ENCODE measurements around the gene KY.

Gene KY

GRCh38 chr3:134667956-134668355, 17.1 kb upstream of the KY start:
- DNase-seq (ENCODE audit: low read depth) = no peak

- DNase-seq (ENCODE audit: low read depth) = no peak
These were observed 16.6 kb upstream of the KY start for GRCh38 chr3:134667406-134667805.

- DNase-seq (ENCODE audit: low read depth) = no peak
These were observed 16.1 kb upstream of the KY start for GRCh38 chr3:134666885-134667284.

- DNase-seq (ENCODE audit: low read depth) = peak; percentile 35
These were observed 15.6 kb upstream of the KY start for GRCh38 chr3:134666466-134666865.

GRCh38 chr3:134666052-134666451, 15.2 kb upstream of the KY start:
- DNase-seq (ENCODE audit: low read depth) = no peak

- no peak for DNase-seq (ENCODE audit: low read depth)
These were observed 14.4 kb upstream of the KY start for GRCh38 chr3:134665243-134665642.

DNA sequence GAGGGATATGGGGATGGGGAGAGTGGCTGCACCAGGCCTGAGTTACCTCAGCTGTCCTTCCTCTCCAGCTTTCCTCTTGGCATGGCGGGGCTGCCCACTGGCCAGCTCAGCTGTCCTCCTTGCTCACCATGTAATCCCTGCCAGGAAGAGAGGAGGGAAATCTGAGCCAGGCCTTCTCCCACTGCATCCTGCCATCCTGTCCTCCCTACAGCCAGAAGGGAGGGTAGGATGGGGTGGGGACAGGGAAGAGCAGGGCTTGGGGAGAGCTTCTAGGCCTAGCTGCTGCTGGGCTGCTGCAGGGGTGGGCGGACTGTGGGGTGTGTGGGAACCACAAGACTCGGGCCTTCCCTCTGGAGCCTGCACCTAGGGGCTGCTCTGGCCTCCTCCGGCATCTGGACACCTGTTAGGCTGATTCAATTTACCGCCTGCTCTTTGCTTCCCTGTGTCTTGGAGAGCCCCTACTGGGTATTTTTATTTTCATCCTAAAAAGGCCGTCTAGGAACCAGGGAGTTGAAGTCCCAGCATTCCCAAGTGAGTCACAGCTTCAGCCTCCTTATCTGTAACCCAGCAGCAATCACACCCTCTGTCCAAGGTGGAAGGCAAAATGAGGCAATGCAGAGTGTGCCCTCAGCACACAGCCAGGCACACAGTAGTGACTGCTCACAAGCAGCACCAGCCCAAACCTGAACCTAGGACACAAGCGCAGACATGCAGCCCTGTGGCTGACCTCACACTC, 13.1 kb upstream of the KY start:
- no peak for DNase-seq (ENCODE audit: low read depth)

DNA sequence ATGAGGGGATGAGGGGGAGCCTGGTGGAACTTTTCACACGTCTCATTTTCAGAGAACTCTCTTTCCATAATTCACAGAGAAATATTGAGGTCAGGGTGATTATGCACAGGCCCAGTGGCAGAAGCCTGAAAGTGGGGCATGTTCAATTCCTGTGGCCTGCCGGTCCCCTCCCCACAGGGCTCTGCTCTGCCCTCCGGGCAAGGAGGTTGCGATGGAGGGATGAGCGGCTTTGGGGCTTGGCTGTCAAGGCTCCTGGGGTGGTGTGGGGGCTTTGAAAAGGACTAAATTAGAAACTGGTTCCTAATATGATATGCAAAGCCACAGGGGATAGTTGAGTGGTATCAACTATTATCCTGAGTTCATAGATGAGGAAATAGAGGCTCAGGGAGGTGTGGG, 9.2 kb upstream of the KY start:
- no peak for DNase-seq (ENCODE audit: low read depth)

DNA sequence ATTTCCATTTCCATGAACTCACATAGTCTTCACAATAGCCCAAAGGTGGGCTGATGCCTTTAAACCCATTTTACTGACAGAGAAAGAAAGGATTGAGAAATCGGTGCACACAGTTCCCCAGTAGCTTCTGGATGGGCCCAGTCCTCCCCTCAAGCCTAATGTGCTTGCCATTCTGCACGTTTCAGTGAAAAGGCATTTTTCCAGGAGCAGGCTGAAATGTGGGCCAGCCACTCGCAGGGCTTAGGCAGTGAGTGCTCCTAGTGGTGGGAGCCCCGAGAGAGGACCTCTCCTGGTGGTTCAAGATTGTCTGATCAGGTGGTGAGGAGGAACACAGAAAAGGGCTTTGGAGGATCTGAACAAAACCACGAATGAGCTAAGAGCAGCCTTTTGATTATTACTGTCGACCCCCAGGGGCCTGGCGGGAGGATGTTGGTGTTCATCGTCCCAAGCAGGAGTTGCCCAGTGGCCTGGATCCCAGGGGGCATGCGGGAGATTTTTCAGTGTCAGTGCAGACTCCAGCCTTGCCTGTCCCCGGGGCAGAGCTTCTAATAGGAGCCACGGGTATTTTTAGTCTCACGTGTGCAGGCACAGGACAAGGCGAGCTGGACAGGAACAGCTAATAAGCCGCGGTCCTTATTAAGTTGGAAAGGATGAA, 8.7 kb upstream of the KY start:
- DNase-seq (ENCODE audit: low read depth) = no peak

DNA sequence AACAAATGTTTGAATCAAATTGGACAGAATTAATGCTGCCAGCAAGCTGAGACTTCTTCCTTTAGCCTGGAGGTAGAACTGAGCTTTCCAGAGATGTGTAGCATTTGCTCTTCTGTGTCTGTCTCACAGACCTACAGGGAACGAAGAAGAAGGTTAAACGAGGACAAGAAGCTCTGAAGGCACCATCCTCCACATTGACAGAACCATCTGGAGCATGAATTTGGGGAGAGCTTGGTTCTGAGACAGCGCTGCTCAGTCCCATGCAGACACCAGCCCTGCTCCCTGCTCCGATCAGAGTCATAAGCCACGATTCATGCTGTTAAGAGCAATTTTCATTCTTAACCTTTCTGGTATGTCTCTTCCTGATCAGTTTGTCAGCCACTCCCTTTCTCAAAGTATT, 7.7 kb upstream of the KY start:
- no peak for DNase-seq (ENCODE audit: low read depth)

- DNase-seq (ENCODE audit: low read depth) = no peak
These were observed 5.5 kb upstream of the KY start for GRCh38 chr3:134656211-134656800.

DNA sequence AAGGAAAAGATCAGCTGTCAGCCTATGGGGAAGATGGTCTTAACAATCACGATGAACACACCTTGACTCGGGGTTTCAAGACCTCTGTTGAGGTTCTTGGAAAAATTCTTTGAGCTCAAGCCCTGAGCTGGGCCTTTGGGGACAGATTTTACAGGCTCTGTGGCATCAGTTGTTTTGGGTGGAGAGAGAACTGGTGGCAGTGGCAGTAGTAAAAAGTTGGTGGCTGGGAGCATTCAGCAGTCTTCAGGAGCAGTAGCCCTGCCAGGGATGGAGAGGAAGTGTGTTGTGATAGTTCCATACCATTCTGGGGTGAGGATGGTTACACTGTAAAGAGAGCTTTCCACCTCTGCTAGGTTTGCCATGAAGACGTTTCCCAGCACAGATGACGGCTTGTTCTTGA, 4.9 kb upstream of the KY start:
- no peak for DNase-seq (ENCODE audit: low read depth)

GRCh38 chr3:134654031-134654430, 3.2 kb upstream of the KY start:
- DNase-seq (ENCODE audit: low read depth) = no peak

DNA sequence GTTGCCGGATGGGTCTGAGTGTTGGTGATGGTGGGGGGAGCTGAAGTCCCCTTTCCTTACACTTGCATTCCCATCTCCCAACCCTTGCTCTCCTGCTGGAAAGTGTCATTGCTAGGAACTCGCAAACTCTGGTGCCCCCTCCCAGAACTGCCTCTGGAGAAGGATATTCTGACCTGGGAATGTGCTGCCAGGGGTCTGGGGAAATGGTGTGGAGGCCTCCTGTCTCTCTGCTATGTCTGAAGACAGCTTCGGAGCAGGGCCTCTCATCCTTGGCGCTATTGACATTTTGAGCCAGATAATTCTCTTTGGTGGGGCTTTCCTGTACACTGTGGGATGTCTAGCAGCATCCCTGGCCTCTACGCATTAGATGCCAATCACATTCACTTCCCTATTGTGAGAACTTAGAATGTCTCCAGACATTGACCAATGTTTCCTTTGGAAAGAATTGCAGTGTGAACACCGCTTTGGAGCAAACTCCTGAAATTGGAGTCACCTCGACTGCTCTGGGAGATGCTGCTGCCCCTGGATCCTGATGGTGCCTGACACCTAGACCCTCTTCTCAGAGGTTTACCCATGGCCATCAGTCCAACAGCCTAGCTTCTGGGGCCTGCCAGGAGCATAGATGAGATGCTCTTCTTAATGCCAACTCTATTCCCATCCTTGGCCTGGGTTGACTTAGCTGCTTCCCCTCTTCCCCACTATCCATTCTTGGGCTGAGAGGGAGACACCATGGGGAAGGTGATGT, 2.2 kb upstream of the KY start:
- DNase-seq (ENCODE audit: low read depth) = no peak

DNA sequence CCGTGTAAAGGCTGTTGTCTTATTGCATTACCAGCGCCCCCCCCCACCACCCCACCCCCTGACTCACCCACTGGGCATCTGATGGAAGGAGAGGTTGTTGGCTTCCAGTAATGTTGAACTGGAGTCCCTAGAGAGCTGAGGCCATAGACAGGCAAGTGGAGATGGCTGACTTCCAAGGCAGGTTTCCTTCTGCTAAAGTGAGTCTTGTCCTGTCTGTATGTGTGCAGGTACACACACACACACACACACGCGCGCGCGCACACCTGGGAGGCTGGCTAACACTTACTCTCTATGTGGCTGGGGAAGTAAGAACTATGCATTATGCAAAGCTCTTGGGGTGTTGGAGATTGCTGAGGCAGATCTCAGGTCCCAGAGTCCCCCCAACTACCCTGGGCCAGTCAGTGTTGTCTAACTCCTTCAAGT, 1.6 kb upstream of the KY start:
- no peak for DNase-seq (ENCODE audit: low read depth)

GRCh38 chr3:134651347-134652041, 672 bp upstream of the KY start:
- DNase-seq (ENCODE audit: low read depth) = no peak

DNA sequence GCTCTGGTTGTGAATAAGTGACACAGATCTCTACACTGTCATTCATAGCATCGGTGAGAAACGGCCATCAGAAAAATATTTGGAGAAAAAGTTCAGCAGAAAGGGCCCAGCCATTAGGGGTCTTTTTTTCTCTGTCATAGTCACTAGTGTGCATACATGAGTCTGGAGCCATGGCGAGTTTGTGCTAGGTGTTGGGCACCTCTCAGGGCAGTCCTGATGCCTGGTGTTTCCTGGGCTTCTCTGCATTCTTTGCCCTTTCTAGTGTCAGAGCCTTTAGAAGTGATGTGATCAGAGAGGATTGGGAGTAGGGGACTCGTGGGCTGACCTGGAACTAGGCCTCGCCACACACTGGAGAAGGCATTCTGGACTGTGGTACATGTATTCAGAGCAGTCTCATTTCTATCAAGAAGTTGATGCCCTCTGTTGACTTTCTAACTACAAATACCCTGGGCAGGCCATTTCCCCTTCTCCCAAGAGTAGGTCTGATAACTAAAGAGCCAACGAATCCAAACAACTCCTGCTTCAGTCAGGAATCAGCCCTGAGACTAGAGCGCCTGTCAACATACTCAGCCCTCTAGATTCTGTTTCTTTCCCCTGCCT, 1.6 kb downstream of the KY start:
- DNase-seq (ENCODE audit: low read depth) = no peak

GRCh38 chr3:134647902-134648760, 2.7 kb downstream of the KY start:
- DNase-seq (ENCODE audit: low read depth) = no peak

- no peak for DNase-seq (ENCODE audit: low read depth)
These were observed 4.7 kb downstream of the KY start for GRCh38 chr3:134646086-134646485.

- no peak for DNase-seq (ENCODE audit: low read depth)
These were observed 5.3 kb downstream of the KY start for GRCh38 chr3:134645515-134645914.

Measured in GM04504 (cell line).